ENCODE data around the gene IRF4. TPM values are rescaled to one million over a fixed set of nuclear protein-coding genes. Genes with fewer than 3 reads are reported as not detected.

The IRF4 gene
- total and polyA plus RNA-seq, 2 experiments from 2014 or later: 1.3 to 1.9 TPM

DNA sequence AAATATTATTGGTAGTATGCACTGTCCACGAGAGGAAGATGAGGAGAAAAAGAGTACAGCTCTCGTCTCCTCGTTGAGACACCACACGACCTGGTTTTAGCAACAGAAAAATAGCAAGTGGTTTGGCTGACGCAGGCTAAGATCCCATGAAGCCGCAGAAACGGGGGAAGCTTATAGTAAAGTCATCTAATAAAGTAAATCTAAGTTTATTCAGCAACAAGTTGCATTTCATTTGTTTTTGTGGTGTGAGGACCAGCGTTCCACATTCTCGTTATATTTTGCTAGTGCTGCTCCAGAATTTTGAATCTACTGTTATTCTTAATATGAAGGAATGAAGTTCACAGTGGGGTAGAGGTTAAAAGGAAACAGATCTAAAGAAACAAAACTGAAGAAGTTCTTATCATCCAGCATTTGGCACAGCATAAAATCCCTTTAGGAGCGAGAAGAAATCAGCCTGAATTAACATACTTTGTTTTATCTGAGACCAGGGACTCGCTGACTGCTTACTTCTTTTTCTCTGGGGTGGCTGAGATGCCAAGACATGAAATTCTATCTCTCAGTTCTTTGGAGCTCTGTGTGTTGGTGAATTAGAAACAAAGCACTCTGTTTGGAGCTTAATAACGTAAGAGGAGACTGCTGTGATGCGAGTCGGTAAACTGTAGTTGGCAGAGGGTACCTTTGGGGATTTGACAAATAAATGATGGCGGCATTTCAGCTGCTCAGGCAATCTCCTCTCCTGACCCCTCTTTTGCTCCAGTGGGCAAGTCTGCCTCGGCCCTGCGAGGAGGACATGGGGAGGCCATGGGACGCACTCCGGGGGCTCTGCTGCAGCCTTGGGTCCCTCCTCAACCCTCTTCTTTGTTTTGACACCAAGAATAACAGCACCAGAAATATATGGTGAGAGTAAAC is 24.9 kb upstream of the IRF4 start:
- no peaks in the 10 kb centered on the region for H3K79me2 ChIP-seq (replicated peaks; ENCODE audit: insufficient read depth)

More for the DNA sequence above, 24.9 kb upstream of the IRF4 start:
- Mint-ChIP-seq H3K36me3 (ENCODE audit: low read depth) (peaks cover 49% of the 10 kb centered on the region), H3K4me1 (peaks cover 7% of the 10 kb centered on the region), H3K9me3 (peaks cover 92% of the 10 kb centered on the region), H3K4me3 (no peak overlapping the region), H3K27ac (no peak overlapping the region), H3K27me3 (ENCODE audit: insufficient read depth, low read depth, poor library complexity) (peaks cover 20% of the 10 kb centered on the region)
- Histone ChIP-seq H3K27ac (ENCODE audit: low read depth) (no peak overlapping the region), H3K4me2 (no peak overlapping the region), H2AFZ (no peak overlapping the region), H3K36me3 (ENCODE audit: insufficient read depth) (peaks cover 36% of the 10 kb centered on the region), H3K27me3 (ENCODE audit: insufficient read depth) (no peaks in the 10 kb centered on the region), H3F3A (replicated peaks; ENCODE audit: low read depth) (0 out of 2 replicates have a peak, but pooled peaks cover 5% of the 10 kb centered on the region), H3K4me1 (ENCODE audit: insufficient read depth) (peaks cover 9% of the 10 kb centered on the region; the same call in 1 of the 2 replicates), H3K9me2 (ENCODE audit: insufficient read depth) (0 out of 2 replicates have a peak, but pooled peaks cover 6% of the 10 kb centered on the region), H3K4me3 (no peak overlapping the region), H4K20me1 (replicated peaks; ENCODE audit: insufficient read depth) (no peaks in the 10 kb centered on the region)
- ATAC-seq (no peak), DNase-seq (ENCODE audit: low spot score) (no peak)
- TF ChIP-seq JUNB (IDR thresholded peaks at IDR 0.05; ENCODE audit: unreplicated experiment) (no peak), NANOG (IDR thresholded peaks at IDR 0.05; ENCODE audit: borderline replicate concordance) (no peak), EZH2phosphoT487 (IDR thresholded peaks at IDR 0.05; ENCODE audit: unreplicated experiment) (no peak), REST (IDR thresholded peaks at IDR 0.05; ENCODE audit: unreplicated experiment) (no peak), ZNF331 (CRISPR knock-in tag; IDR thresholded peaks at IDR 0.05; ENCODE audit: low read depth) (no peak), EZH2 (IDR thresholded peaks at IDR 0.05; ENCODE audit: low read depth, unreplicated experiment) (no peak), ETS1 (IDR thresholded peaks at IDR 0.05) (no peak)

Data from GM23338 (cell line).